IPS DF 6.9 (cell line): ENCODE data around the gene KIF1C.
A peak's percentile ranks its signal among the peaks of the same experiment; 100 is the strongest.
"Not testable (repeated sequence)": the region's sequence is repeated elsewhere in the genome, so short reads cannot be mapped to it uniquely, and the experiment has no call there.

Source experiments
- DNase-seq: peaks from one replicate; pipeline ENCODE4 v3.0.0-alpha.2; 2013; ENCODE audit warnings: low read depth, low spot score
- H3K27ac ChIP-seq: one replicate; pipeline ENCODE4 v1.5.1; 2013; ENCODE audit warnings: low read length, control low read depth
- H3K27me3 ChIP-seq: 2 replicates; pipeline ENCODE4 v1.6.1; 2013; ENCODE audit warnings: mild to moderate bottlenecking, low read length; ENCODE audit not compliant: control insufficient read depth, insufficient read depth
- H3K36me3 ChIP-seq: 2 replicates; pipeline ENCODE4 v1.6.1; 2013; ENCODE audit warnings: low read length; ENCODE audit not compliant: control insufficient read depth, insufficient read depth
- H3K4me1 ChIP-seq: 2 replicates; pipeline ENCODE4 v1.6.1; 2013; ENCODE audit warnings: low read length; ENCODE audit not compliant: control insufficient read depth, insufficient read depth
- H3K4me3 ChIP-seq: 2 replicates; pipeline ENCODE4 v1.5.1; 2013; ENCODE audit warnings: mild to moderate bottlenecking, low read length
- H3K9me3 ChIP-seq: 2 replicates; pipeline ENCODE4 v1.6.1; 2013; ENCODE audit warnings: low read length, inconsistent platforms; ENCODE audit not compliant: control insufficient read depth, insufficient read depth
- WGBS: extraction: QIAGEN DNeasy Blood & Tissue Kit; methylation state at CpG from one replicate; pipeline ENCODE4 v1.1.7; 2013; ENCODE audit warnings: mixed read lengths, missing lambda C conversion rate; ENCODE audit not compliant: insufficient read length, insufficient coverage; 5-methylcytosine and 5-hydroxymethylcytosine counted together

Gene KIF1C

GRCh38 chr17:5027299-5027698 is 29.5 kb downstream of the KIF1C start:
- no peak overlapping the region for H3K4me3 ChIP-seq
- DNase-seq, result no peak
- H3K4me1 ChIP-seq, result no peaks in the 10 kb centered on the region
- WGBS, result no CpG with 5 or more reads among the region's 6 CpGs
- H3K36me3 ChIP-seq, result peaks cover 6% of the 10 kb centered on the region
- no peaks in the 10 kb centered on the region for H3K9me3 ChIP-seq
- H3K27ac ChIP-seq, result no peak overlapping the region
- H3K27me3 ChIP-seq, result no peaks in the 10 kb centered on the region

GRCh38 chr17:5027916-5028315 is 30.2 kb downstream of the KIF1C start:
- no peaks in the 10 kb centered on the region for H3K4me1 ChIP-seq
- no CpG with 5 or more reads among the region's 5 CpGs for WGBS

GRCh38 chr17:5030168-5030567 is 32.4 kb downstream of the KIF1C start:
- H3K27me3 ChIP-seq, H3K27ac ChIP-seq, DNase-seq, H3K36me3 ChIP-seq, H3K4me1 ChIP-seq, H3K9me3 ChIP-seq, H3K4me3 ChIP-seq: not testable (repeated sequence)
- no CpG with 5 or more reads among the region's 2 CpGs for WGBS

More at GRCh38 chr17:5027916-5028315, 30.2 kb downstream of the KIF1C start:
- H3K27ac ChIP-seq, result no peak overlapping the region
- no peaks in the 10 kb centered on the region for H3K9me3 ChIP-seq
- no peak for DNase-seq
- no peaks in the 10 kb centered on the region for H3K27me3 ChIP-seq
- H3K36me3 ChIP-seq, result peaks cover 2% of the 10 kb centered on the region
- H3K4me3 ChIP-seq, result no peak overlapping the region

- no peaks in the 10 kb centered on the region for H3K9me3 ChIP-seq
- peak overlapping the region; percentile 20; the same call in 1 of the 2 replicates for H3K4me3 ChIP-seq
- WGBS, result no CpG with 5 or more reads among the region's 48 CpGs
- DNase-seq, result peak; percentile 57
- no peak overlapping the region for H3K27ac ChIP-seq
- no peaks in the 10 kb centered on the region for H3K27me3 ChIP-seq
- H3K4me1 ChIP-seq, result no peaks in the 10 kb centered on the region
- no peaks in the 10 kb centered on the region for H3K36me3 ChIP-seq
Observed at GRCh38 chr17:5031365-5032082, 33.8 kb downstream of the KIF1C start.

DNA sequence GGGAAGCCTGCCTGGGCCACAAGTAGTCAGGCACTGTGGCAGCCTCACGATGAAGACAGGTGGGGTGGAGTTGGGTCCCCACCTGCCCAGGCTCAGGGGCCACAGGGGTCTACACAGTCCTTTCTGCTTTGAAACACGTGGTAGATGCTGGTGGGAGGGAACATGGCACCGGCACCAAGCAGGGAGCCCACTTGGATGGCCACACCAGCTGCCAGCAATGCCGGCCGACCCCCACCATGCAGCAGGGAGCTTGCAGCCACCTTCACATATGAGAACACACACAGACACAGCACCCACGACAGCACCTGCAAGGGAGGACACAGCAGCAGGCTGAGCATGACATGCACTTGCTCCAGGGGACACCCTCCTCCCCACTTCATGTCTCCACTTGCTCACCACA is 35.1 kb downstream of the KIF1C start:
- Histone ChIP-seq H3K36me3 (no peaks in the 10 kb centered on the region), H3K4me3 (no peak overlapping the region), H3K27me3 (no peaks in the 10 kb centered on the region), H3K4me1 (no peaks in the 10 kb centered on the region), H3K9me3 (no peaks in the 10 kb centered on the region), H3K27ac (no peak overlapping the region)
- no CpG with 5 or more reads among the region's 6 CpGs for WGBS
- DNase-seq, result no peak

GRCh38 chr17:5033352-5034015 is 35.7 kb downstream of the KIF1C start:
- no peak for DNase-seq
- no peaks in the 10 kb centered on the region for H3K36me3 ChIP-seq
- no peaks in the 10 kb centered on the region for H3K9me3 ChIP-seq
- no peaks in the 10 kb centered on the region for H3K4me1 ChIP-seq
- no peak overlapping the region for H3K27ac ChIP-seq
- H3K27me3 ChIP-seq, result no peaks in the 10 kb centered on the region
- no CpG with 5 or more reads among the region's 13 CpGs for WGBS
- H3K4me3 ChIP-seq, result no peak overlapping the region

GRCh38 chr17:5034063-5034462 is 36.3 kb downstream of the KIF1C start:
- Histone ChIP-seq H3K4me1 (no peaks in the 10 kb centered on the region), H3K36me3 (no peaks in the 10 kb centered on the region), H3K9me3 (no peaks in the 10 kb centered on the region), H3K27me3 (no peaks in the 10 kb centered on the region), H3K27ac (no peak overlapping the region), H3K4me3 (no peak overlapping the region)
- no peak for DNase-seq
- no CpG with 5 or more reads among the region's 5 CpGs for WGBS

GRCh38 chr17:5034651-5035050 is 36.9 kb downstream of the KIF1C start:
- WGBS, result no CpG with 5 or more reads among the region's 14 CpGs
- DNase-seq, result no peak
- Histone ChIP-seq H3K9me3 (no peaks in the 10 kb centered on the region), H3K4me3 (no peak overlapping the region), H3K4me1 (no peaks in the 10 kb centered on the region), H3K27ac (no peak overlapping the region), H3K27me3 (no peaks in the 10 kb centered on the region), H3K36me3 (no peaks in the 10 kb centered on the region)

GRCh38 chr17:5035315-5035714 is 37.6 kb downstream of the KIF1C start, which contains the start of gene SLC52A1:
SLC52A1 (minus strand) TSS chr17:5035426; CDS start chr17:5034606, 820 bp downstream.
- H3K4me1 ChIP-seq, result no peaks in the 10 kb centered on the region
- peak within 1 kb of the TSS; percentile 22; the same call in 1 of the 2 replicates for H3K4me3 ChIP-seq
- H3K36me3 ChIP-seq, result no peaks in the 10 kb centered on the region
- no CpG with 5 or more reads among the region's 24 CpGs for WGBS
- no peaks in the 10 kb centered on the region for H3K27me3 ChIP-seq
- H3K27ac ChIP-seq, result no peak within 1 kb of the TSS
- no peaks in the 10 kb centered on the region for H3K9me3 ChIP-seq
- no peak for DNase-seq

- Histone ChIP-seq H3K27me3 (no peaks in the 10 kb centered on the region), H3K4me1 (no peaks in the 10 kb centered on the region), H3K36me3 (no peaks in the 10 kb centered on the region), H3K27ac (no peak overlapping the region), H3K9me3 (no peaks in the 10 kb centered on the region), H3K4me3 (no peak overlapping the region)
- WGBS, result no CpG with 5 or more reads among the region's 15 CpGs
- no peak for DNase-seq
Observed at GRCh38 chr17:5042157-5043022, 44.6 kb downstream of the KIF1C start.
